Gastroesophageal sphincter (tissue), 4 donors: ENCODE results near the gene SLC4A5. TPM values are rescaled to one million over a fixed set of nuclear protein-coding genes. Genes with fewer than 3 reads are reported as not detected.

Source experiments
- ATAC-seq: fragments of 150-250 bp; one replicate; pipeline ENCODE4 v1.9.1; 2016; ENCODE audit warnings: mild to moderate bottlenecking, moderate library complexity
- H3K27ac ChIP-seq, 4 donors: fragments of 200-600 bp; sonication (generic) in 3 of 4; 1 replicate in 3 of 4; 2 replicates in 1 of 4; pipeline ENCODE4 v1.5.1; 2016 to 2019
- H3K27me3 ChIP-seq: fragments of 200-600 bp; sonication (generic); one replicate; pipeline ENCODE4 v1.5.1; 2019
- H3K36me3 ChIP-seq, 2 donors: fragments of 200-600 bp; sonication (generic); one replicate each; pipeline ENCODE4 v1.5.1; 2019; ENCODE audit warnings: control low read depth in 1 of 2
- H3K4me1 ChIP-seq, 3 donors: fragments of 200-600 bp; sonication (generic); 1 replicate in 2 of 3; 2 replicates in 1 of 3; pipeline ENCODE4 v1.5.1; 2016 to 2019; ENCODE audit warnings: control low read depth in 2 of 3
- H3K4me3 ChIP-seq, 2 donors: fragments of 200-600 bp; sonication (generic); one replicate each; pipeline ENCODE4 v1.5.1; 2019; ENCODE audit warnings: mild to moderate bottlenecking in 1 of 2, moderate library complexity in 1 of 2
- H3K9me3 ChIP-seq, 3 donors: fragments of 200-600 bp; sonication (generic); one replicate each; pipeline ENCODE4 v1.5.1; 2017 to 2019; ENCODE audit warnings: control low read depth in 2 of 3
- CTCF ChIP-seq, 4 experiments: fragments of 200-600 bp in 2 of 4; fragments of 450-650 bp in 2 of 4; sonication (generic) in 1 of 4; IDR thresholded peaks; one replicate each; pipeline ENCODE4 v1.5.1; 2017 to 2019; ENCODE audit warnings: antibody characterized with exemption in 4 of 4, mild to moderate bottlenecking in 2 of 4, moderate library complexity in 2 of 4
- EP300 ChIP-seq: sonication (generic); formaldehyde crosslinking; IDR thresholded peaks from one replicate; pipeline ENCODE4 v1.6.1; 2017; ENCODE audit warnings: antibody characterized with exemption, mild to moderate bottlenecking
- POLR2A ChIP-seq, 2 donors: fragments of 450-650 bp; IDR thresholded peaks; one replicate each; pipeline ENCODE4 v1.6.1; 2017; ENCODE audit warnings: antibody characterized with exemption in 2 of 2, mild to moderate bottlenecking in 2 of 2, moderate library complexity in 1 of 2
- POLR2AphosphoS5 ChIP-seq: sonication (generic); formaldehyde crosslinking; IDR thresholded peaks from one replicate; pipeline ENCODE4 v1.6.1; 2017; ENCODE audit warnings: antibody characterized with exemption
- WGBS, 2 donors: methylation state at CpG; one replicate each; pipeline ENCODE4 v1.1.5; 2018; ENCODE audit warnings: low coverage in 1 of 2; 5-methylcytosine and 5-hydroxymethylcytosine counted together
- total RNA-seq, 4 donors: library from RNA; depleted of rRNA; stranded (reverse); fragments of >200 nt; gene quantifications; one replicate each; pipeline ENCODE4 v1.1.0, GENCODE V29; 2016

Gene SLC4A5
- total RNA-seq, 4 donors from 2014 or later: 1.8 to 9.4 (median 5.0) TPM

GRCh38 chr2:74227646-74228045, 115.6 kb downstream of the SLC4A5 start:
- Histone ChIP-seq H3K27ac (no peak overlapping the region), H3K9me3 (no peaks in the 10 kb centered on the region), H3K36me3 (peaks cover 0 to 16% of the 10 kb centered on the region in 2 donors), H3K4me3 (no peak overlapping the region), H3K27me3 (no peaks in the 10 kb centered on the region), H3K4me1 (peaks cover 0 to 18% (median 0%) of the 10 kb centered on the region in 3 donors)
- whole genome bisulfite sequencing, 2 donors: 100% methylated on average over 4 of the region's 5 CpGs; no CpG with 5 or more reads in 1 of the 2 donors
- TF ChIP-seq CTCF (IDR thresholded peaks at IDR 0.05) (no peak), EP300 (no peak), POLR2AphosphoS5 (no peak), POLR2A (IDR thresholded peaks at IDR 0.05) (no peak)
- no peak for ATAC-seq

DNA sequence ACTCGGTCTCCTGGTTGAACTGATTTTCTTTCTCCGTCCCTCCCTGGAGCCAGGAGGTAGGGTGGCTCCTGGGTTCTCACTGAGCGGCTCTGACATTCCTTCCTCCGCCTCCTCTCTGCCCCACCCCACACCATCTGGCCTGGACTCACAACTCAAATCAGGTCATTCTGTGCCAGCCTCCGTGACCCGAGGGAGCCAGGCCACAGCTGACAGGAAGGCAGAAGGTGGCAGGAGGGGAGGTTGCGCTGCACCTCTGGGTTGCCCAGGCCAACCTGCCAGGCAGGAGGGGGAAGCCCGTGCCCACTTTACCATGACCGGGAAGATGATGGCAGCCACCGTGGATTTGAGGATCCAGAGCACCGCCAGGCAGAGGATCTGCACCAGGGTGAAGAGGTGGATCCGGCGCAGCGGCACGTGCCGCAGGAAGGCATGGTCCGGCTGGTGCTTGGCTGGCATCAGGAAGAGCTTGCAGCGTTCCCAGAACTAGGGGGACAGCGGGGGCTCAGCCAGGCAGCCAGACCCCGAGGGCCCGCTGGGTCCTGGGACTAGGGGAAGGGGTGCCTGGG, 116.5 kb downstream of the SLC4A5 start:
- Histone ChIP-seq H3K27ac (no peak overlapping the region), H3K36me3 (peaks cover 0 to 23% of the 10 kb centered on the region in 2 donors), H3K4me3 (no peak overlapping the region), H3K27me3 (no peaks in the 10 kb centered on the region), H3K9me3 (no peaks in the 10 kb centered on the region), H3K4me1 (peaks cover 0 to 18% (median 0%) of the 10 kb centered on the region in 3 donors)
- TF ChIP-seq POLR2A (IDR thresholded peaks at IDR 0.05) (no peak), CTCF (IDR thresholded peaks at IDR 0.05) (no peak), EP300 (no peak), POLR2AphosphoS5 (no peak)
- ATAC-seq: no peak
- 63 to 69% methylated on average over 4 to 9 of the region's 21 CpGs for WGBS, 2 donors

GRCh38 chr2:74225698-74226459, 117.3 kb downstream of the SLC4A5 start:
- 61 to 74% methylated on average over 3 to 4 of the region's 4 CpGs for WGBS, 2 donors
- Histone ChIP-seq H3K4me1 (peaks cover 0 to 18% (median 0%) of the 10 kb centered on the region in 3 donors), H3K36me3 (peaks cover 0 to 22% of the 10 kb centered on the region in 2 donors), H3K27me3 (no peaks in the 10 kb centered on the region), H3K4me3 (no peak overlapping the region), H3K9me3 (no peaks in the 10 kb centered on the region), H3K27ac (no peak overlapping the region)
- ATAC-seq: no peak
- TF ChIP-seq POLR2AphosphoS5: no peak
- no peak for TF ChIP-seq CTCF (IDR thresholded peaks at IDR 0.05)
- TF ChIP-seq POLR2A (IDR thresholded peaks at IDR 0.05): no peak
- no peak for TF ChIP-seq EP300

DNA sequence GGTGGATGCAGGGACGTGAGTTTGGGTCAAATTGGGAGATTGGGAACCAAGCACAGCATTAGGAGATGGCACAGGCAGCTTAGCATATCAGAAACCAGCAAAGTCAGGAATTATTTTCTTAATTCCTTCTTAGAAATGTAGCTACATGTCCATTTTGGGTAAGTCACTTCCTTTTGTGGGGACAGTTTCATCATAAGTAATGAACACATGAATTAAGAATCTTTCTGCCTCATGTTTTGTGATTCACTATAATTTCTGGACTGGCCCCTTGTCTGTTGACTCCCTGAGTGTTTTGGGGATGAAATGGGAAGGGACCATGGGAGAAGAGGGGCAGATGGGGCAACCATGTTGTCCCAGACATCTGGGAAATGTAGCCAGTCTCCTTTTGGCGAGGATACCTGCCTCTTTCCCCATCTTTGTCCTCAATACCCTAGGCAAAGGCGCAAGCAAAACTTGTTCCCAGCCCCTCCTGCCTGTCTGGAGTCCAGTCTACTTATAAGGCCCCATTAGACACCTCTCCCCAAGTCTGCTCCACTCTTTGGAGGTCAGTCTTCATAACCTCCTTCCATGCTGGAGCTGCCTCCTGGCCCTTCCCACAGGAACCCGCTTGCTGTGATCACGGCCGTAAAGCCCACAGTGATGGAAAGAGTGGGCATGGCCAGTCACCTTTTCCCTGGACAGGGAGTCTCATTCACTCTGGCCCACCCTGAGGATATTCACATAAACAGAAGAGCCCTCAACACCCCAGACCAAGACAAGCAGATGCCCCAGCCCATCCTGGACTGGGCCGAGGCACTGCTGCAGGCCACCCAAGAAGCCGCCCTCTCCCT, 119.1 kb downstream of the SLC4A5 start:
- 96 to 100% methylated on average over 2 to 5 of the region's 8 CpGs for WGBS, 2 donors
- peaks cover 0 to 18% (median 0%) of the 10 kb centered on the region in 3 donors for H3K4me1 ChIP-seq
- TF ChIP-seq POLR2A (IDR thresholded peaks at IDR 0.05) (no peak), POLR2AphosphoS5 (no peak), EP300 (no peak), CTCF (IDR thresholded peaks at IDR 0.05) (no peak)
- no peak for ATAC-seq
- H3K4me3 ChIP-seq: no peak overlapping the region
- H3K27ac ChIP-seq: no peak overlapping the region
- no peaks in the 10 kb centered on the region for H3K27me3 ChIP-seq
- H3K36me3 ChIP-seq: peaks cover 0 to 22% of the 10 kb centered on the region in 2 donors
- no peaks in the 10 kb centered on the region for H3K9me3 ChIP-seq
